Activated CD8-positive, alpha-beta memory T cell treated with anti-CD3 and anti-CD28 coated beads, Interleukin-2, amount 50 U/mL, for 1 hour (primary cell): ENCODE measurements around the gene TRIM60.
"Not testable (repeated sequence)": the region's sequence is repeated elsewhere in the genome, so short reads cannot be mapped to it uniquely, and the experiment has no call there.

Source experiments
- DNase-seq: peaks from one replicate; pipeline ENCODE4 v3.0.0-alpha.2; 2020; ENCODE audit errors: extremely low read depth

Gene TRIM60

DNA sequence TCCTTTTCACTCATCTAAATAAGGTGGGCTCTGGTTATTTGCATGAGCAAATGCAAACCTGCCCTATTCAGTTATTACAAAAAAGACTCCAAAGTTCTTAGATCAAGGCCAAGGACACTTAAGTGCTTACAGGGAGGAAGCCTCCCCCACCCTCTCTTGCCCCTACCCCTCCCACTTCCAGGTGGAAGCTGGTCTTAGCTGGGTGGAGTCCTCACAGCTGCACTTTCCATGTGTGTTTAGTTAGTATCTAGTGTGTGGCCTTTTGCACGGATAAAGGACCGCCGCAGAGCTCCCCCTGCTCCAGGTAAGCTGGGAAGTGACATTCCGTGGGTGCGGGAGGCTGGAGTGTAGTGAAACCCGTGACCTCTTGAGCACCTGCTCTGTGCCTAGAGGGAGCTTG is 21.8 kb downstream of the TRIM60 start, which contains the start of gene TRIM75:
Gene TRIM75, plus strand, starts transcription at position 222 of the 400 bp plus-strand sequence. CDS start 5,282 bp downstream, outside the sequence.
- DNase-seq = no peak

DNA sequence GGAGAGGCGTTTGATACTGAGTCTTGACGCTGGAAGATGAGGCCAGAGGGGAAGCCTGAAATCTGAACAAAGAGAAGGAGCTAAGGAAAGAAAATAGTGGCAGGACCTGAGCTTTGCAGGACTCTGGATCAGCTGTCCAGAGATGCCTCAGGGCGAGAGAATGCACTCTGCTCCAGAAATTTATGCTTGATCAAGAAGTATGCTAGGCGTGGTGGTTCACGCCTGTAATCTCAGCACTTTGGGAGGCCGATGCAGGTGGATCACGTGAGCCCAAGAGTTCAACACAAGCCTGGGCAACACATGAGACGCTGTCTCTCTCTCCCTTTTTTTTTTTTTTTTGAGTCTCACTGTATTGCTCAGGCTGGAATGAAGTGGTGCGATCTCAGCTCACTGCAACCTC is 23.8 kb downstream of the TRIM60 start:
- DNase-seq = no peak

DNA sequence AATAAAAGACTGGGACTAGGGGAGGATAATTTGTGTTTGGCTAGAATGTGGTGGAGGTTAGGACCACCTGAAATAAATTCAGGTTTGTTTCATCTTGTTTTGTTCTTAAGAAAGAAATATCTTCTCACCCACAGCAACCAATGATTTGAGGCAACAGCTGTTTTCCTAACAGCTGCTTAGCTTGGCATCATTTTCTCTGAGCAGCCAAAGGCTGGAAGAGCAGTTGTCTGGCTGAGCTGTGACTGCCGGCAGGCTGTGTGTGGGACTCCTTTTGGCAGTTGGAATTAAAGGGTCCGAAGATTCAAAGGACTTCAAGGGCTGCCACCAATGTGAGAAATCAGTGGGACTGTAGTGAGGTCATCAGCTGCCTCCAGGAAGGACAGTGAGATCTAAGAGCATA is 26.9 kb downstream of the TRIM60 start:
- no peak for DNase-seq

DNA sequence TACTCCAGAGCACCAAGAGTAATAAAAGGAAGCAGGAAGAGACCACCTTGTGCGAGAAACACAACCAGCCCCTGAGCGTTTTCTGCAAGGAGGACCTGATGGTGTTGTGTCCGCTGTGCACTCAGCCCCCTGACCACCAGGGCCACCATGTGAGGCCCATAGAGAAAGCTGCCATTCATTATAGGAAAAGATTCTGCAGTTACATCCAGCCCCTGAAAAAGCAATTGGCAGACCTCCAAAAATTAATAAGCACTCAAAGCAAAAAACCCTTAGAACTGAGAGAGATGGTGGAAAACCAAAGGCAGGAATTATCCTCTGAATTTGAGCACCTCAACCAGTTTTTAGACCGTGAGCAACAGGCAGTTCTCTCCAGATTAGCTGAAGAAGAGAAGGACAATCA is 27.6 kb downstream of the TRIM60 start:
- DNase-seq = no peak

DNA sequence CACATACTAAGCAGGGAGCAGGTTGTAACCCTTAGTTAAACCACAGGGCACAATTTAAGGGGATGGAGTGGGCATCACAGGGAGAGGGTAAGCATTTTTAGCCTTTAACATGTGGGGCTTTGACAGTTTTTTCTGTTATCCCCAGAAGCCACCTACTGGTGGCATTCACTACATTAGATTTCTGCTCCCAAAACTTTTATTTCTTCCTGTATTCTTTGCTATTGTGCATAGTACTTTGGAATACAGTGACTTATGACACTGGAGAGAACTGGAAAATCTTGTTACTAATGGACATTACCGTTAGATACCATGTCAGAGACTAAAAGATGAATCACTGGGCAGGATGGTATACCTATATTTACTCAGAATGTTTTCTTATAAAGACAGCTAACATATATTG is 29.1 kb downstream of the TRIM60 start:
- DNase-seq = no peak

DNA sequence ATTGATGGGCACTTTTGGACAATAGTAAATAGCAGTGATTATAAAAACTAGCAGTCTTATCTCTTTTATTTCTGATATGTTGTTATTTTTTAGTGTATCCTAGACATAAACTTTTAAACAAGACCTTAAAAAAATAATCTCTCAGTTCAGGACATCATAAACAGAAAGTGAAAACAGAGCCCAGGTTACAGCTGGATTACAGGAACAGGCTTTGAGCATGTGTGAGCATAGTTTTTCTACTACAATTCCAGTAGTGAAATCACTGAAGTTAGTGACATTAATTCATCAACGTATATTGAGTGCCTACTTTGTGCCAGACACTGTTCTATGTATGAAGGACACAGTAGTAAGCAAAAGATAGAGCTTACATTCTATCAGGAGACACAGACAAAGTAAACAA is 38.8 kb downstream of the TRIM60 start:
- no peak for DNase-seq

DNA sequence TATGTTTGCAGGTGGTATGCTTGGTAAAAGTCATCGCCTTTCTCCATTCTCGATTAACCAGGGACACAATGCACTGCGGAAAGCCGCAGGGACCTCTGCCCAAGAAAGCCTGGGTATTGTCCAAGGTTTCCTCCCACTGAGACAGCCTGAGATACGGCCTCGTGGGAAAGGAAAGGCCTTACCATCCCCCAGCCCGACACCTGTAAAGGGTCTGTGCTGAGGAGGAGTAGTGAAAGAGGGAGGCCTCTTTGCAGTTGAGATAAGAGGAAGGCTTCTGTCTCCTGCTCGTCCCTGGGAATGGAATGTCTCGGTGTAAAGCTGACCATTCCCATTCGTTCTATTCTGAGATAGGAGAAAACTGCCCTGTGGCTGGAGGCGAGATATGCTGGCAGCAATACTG is 41.5 kb downstream of the TRIM60 start:
- not testable (repeated sequence) for DNase-seq

DNA sequence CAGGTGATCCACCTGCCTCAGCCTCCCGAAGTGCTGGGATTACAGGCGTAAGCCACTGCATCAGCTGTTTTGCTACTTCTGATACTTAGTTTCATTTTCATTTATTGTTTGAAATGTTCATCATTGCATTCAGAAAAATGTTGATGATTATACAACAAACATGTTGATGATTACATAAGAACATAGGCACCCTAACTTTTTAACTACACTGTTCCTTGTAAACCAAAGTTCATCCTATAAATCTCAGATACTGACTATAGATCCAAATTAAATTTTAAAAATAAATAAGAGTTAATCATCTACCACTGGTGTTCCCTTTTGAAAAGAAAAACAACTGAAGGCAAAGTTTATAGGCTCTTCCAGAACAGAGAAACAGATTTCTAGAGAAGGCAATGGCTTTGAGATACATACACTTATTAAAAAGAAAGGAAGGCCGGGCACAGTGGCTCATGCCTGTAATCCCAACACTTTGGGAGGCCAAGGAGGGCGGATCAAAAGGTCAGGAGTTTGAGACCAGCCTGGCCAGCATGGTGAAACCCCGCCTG is 45.3 kb downstream of the TRIM60 start:
- DNase-seq = no peak

DNA sequence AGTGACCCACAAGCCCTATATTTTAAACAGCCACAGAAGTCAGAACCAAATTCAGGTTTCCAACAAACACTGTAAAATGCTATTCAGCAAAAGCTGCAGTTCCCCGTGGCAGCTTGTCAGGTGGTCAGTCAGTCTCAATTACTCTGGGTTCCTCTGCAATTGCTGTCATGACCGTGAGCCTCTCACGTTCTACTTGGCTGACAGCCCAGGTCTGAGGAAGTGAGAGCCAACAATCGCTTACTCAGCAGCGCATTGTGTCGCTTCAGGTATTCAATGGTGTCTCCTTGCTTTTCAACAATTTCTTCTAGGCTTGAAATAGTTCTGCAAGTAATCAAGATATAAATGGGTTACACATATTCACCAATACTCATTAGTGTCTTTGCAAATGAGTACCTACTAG is 47.7 kb downstream of the TRIM60 start:
- DNase-seq = no peak

DNA sequence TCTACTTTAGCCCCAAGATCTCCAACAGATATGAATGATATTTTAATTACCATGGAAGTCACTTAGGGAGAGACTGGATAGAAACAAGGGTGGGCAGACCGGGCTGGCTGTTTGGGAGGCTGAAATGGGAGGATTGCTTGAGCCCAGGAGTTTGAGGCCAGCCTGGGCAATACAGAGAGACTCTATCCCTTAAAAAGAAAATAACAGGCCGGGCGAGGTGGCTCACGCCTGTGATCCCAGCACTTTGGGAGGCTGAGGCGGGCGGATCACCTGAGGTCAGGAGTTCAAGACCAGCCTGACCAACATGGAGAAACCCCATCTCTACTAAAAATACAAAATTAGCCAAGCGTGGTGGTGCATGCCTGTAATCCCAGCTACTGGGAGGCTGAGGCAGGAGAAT is 53.0 kb downstream of the TRIM60 start:
- not testable (repeated sequence) for DNase-seq

DNA sequence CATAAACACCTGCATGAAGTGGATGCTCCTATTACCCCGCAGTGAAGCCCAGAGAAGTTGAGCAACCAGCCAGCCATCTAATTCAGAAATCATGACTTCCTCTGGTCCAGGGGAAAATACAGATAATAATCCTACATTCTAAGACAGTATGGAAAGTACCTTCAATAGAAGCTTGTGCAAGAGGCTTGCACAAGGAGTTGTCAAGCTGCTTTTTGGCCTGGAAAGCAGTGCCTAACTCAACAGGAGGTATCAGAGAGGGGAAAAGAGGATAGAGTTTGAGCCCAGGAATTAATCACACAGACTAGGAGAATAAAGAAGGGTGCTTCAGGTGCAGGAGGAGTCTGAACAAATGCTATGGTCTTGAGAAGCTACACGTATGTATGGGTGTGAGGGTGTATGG is 54.1 kb downstream of the TRIM60 start:
- no peak for DNase-seq

DNA sequence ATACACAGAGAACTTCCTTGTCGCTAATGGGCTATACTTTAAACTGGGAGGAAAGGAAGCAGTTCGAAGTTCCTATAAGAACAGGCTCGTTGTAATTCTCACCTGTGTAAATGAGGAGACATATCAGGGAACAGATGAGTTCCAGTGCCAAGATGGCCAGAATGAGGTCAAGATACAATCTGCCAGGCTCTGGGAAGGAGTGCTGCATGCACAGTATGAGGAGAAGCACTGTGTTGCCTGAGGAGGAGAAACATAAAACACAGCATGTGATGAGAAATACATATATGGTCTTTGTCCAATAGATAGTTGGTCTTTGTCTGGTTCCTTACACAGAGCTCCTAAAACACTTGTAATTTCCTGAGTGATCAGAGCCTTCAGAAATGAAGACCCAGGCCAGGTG is 56.6 kb downstream of the TRIM60 start:
- DNase-seq = no peak
